COLO829 (cell line): Measurements from ENCODE around the gene GAMT.

Experiments used
- DNase-seq: peaks from one replicate; pipeline ENCODE4 v3.0.0; 2012; ENCODE audit warnings: low spot score

Gene GAMT

DNA sequence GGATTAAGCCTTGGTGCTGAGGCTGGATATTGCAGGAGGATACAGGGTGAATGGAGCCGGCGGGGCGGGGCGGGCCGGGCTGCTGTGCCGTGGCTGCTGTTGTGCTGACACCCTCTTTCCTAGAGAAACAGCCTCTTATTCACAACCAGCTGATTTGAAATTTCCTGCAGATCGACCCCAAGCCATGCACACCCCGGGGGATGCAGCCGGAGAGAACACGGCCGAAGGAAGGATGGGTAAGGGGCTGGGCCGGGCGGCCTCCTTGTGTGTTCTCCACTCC is 17.1 kb upstream of the GAMT start:
- no peak for DNase-seq

DNA sequence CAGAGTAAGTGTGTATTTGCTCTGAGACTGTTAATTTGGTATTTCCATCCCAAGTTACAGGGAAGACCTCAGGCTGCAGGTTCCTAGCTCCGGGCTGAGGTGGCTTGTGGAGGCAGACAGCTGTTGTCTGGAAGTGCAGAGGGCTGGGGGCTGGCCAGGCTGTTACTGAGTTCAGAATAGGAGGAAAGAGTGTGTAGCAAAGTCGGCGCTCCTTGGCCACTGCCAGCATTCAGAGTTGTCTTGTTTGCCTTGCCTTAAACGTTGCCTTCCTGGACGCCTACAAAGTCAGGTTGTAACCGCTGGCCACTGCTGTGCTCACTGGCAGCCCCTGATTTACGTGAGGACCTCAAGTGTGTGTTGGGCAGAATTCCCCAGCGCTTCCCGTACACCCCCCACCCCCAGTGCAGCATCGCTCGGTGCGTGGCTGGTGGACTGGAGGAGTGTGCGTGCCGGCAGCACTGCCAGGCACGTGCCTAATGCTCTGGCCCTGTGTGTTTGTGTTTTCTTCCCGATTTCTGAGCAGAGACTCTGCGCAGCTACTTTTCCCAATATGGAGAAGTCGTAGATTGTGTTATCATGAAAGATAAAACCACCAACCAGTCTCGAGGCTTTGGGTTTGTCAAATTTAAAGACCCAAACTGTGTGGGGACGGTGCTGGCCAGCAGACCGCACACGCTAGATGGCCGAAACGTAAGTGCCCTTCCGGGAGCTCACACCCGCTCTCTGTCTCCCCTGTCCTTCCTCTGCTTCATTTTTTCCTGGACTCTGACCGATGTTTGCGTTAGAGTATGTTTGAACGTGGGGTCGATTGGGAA is 16.5 kb upstream of the GAMT start:
- no peak for DNase-seq

DNA sequence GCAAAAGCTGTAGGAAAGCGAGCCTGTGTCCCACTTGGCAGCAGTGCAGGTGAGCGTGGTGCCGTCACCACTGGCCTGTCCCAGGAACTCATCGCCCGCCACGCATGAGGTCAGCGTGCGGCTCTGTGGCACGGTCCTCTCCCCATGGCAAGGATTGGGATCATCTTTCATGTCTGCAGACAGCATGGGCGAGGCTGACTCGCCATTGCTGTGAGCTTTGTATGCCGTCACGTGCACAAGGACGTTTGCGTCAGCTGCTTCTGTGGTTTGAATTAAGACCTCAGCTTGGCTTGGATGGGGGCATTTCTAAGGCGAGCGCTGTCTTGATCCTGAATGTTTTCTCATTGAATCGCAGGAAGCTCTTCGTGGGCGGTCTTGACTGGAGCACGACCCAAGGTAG is 15.8 kb upstream of the GAMT start:
- no peak for DNase-seq

GRCh38 chr19:1416014-1416841 is 14.9 kb upstream of the GAMT start:
- DNase-seq, result no peak

DNA sequence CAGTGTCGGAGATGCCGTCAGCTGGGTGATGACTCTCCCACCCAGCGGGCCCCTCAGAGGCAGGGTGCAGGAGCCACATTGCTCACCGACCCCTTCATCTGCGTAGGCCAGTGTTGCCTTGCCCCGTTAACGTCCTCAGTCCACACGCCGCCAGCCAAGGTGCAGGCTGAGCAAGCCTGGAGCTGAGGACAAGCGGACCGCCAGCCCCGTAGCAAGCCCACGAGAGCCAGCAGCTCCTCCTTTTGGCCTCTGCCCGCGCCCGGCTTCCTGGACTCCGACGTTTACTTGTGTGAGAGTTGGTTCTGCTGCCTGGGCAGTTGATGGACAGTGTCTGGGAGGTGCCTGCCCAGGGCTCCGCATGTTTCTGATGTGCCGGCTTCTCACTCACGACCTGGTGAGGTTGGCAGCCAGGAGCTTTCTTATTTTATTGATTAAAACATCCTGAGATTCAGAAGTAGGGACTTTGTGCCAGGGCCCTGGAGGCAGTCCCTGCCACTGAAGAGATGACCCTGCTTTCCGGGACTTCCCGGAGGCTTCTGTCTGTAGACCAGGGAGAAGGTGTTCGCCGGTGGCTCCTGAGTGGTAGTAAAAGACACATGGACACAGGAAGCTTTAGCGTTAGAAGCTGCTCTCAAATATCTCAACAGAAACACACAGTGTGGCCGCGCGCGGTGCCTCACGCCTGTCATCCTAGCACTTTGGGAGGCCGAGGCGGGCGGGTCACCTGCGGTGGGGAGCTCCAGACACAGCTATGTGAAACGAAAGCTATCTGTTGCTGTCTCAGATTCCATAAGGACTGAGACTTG is 11.9 kb upstream of the GAMT start:
- no peak for DNase-seq

DNA sequence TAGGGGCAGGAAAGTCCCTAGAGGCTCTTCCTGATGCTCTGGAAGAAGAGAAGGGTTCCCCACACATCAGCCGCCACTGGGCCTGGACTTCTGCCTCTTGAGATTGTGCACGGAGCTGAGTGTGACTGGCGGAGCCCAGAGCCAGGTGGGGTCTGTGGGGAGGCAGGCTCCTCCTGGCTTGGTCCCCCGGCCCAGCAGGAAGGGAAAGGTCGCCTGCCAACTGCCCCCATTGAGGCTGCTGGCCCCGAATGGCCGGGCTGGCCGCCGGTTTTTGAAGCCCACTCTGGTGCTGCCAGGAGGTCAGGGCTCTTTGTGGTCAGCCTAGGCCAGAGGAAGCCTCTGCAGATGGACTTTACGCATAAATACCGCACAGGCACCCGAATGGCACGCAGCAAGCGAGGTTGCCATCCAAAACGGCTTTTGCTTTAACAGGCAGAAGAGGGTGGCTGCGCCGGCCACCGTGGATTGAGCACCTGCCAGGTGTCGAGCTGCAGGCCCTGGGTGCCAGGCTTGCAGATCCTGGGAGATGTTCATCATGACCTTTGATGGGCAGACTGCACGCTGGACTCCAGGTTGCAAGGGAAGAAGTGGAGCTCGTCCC is 11.1 kb upstream of the GAMT start:
- no peak for DNase-seq

DNA sequence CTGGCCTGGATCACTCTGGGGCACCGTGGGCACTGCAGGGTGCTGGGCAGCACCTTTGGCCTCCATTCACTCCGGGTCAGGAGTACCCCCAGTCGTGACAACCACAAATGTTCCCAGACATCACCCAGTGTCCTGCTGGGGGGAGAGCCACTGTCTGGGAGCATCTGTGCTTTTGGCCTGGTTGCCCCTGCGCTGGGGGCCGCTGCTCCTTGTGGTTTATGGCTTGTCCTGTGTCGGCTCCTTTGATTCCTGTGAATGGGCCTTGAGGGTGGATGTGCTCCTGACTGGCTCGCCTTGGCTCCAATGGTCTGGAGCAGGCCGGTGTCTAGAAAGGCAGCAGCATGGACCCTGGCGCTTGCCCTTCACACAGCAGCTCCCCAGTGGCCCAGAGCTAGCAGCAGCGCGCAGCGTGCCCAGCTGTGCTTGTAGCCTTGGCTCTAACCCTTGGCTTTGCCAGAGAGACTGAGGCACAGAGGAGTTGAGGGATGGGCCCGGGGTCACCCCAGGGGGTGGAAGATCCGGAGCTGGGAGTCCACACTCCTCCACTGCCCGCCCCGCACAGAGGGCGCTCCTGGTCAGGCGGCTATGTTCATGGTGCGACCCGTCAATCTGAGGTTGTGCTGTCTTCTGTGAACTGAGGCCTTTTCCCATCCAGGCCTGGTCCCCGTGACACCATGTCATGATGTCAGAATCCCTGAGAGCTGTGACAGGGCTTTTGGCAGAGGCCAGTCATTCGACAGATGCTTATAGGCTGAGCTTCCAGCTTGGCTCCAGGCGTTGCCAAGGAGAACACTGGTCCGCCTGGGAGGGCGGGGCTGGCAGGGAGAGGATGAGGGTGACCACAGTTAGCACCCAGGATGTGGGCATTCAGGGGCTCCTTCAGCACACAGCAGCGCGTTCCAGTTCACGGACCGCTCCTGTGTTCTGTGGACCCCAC is 10.2 kb upstream of the GAMT start:
- DNase-seq, result no peak

GRCh38 chr19:1410789-1411188 is 9.4 kb upstream of the GAMT start:
- DNase-seq, result no peak

- no peak for DNase-seq
These were observed 8.9 kb upstream of the GAMT start for GRCh38 chr19:1410136-1410786.

- no peak for DNase-seq
These were observed 8.1 kb upstream of the GAMT start for GRCh38 chr19:1409204-1410005.

DNA sequence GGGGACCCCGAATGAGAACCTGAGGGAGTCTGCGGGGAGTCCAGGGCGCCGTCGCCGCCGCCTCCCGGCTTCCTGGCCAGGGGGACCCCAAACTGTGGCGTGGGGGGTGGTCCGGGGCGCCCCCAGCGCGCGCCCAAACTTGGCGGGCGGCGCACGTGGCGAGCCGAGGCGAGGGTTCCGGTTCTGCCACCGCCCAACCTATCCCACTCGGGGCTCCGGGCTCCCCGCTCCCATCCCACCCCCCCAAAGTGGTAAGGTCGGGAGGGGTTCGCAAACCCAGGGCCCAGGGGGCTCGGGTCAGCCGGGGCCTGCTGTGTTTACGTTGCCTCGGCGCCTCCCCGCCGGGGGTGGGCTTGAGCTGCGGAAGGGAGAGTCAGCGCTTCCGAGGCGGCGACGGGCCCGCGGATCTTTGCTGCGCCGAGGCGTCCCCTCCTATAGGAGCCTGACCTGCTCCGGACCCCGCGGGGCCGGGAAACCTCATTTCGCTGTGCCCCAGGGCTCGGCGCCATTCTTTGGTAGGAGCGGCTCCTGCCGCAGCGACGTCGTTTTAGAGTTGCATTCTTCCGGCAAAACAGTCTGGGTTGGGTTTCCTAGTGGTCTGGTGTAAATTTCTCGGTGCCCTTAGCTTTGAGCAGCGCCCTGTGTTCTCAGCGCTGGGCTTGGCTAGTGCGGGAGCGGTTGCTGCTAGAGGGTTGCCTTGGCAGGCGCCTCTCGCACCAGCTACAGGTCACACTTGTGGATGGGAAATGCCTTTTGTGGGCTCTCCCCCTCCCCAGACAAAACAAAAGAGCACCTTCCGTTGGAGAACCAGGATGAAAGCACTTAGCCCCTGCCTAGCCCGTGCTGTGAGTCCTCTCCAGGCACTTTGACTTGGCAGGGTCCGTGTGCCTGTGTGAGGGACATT is 7.2 kb upstream of the GAMT start:
- no peak for DNase-seq

- no peak for DNase-seq
These were observed 6.4 kb upstream of the GAMT start, which contains the start of gene DAZAP1 for GRCh38 chr19:1407528-1408299. Gene DAZAP1 (plus strand): TSS chr19:1407586. CDS start chr19:1407774, 188 bp downstream.

DNA sequence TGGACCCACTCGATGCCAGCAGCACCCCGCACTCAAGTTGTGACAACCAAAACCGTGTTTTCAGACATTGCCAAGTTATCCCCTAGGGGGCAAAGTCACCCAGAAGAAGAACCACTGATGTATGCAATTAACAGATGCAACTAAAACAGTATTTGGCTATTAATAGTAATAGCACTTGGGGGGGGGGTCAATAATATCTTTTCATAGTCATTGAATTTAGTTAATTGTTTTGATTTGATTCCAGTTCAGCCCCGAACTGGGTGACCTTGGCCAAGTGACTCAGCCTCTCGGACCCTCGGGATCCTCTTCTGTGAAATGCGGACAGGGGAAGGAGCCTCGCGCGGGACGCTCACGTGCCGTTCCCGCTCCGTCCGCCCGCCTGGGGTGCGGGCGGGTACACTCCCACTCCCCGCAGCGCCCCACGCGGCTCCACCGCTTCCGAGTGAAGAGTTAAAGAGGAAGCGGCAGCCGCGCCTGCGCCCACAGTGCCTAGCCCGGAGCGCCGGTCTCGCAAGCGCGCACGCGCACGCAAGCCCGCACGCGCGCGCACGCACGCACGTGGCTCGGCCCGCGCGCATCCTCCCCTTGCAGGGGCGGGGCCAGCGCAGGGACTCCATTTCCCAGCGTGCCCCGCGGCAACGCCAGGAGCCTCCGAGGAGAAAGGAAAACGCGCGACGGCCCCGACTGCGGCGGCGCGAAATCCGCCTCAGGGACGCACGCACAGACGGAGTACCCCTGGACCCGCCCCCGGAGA is 5.6 kb upstream of the GAMT start:
- DNase-seq, result peak; percentile 96

DNA sequence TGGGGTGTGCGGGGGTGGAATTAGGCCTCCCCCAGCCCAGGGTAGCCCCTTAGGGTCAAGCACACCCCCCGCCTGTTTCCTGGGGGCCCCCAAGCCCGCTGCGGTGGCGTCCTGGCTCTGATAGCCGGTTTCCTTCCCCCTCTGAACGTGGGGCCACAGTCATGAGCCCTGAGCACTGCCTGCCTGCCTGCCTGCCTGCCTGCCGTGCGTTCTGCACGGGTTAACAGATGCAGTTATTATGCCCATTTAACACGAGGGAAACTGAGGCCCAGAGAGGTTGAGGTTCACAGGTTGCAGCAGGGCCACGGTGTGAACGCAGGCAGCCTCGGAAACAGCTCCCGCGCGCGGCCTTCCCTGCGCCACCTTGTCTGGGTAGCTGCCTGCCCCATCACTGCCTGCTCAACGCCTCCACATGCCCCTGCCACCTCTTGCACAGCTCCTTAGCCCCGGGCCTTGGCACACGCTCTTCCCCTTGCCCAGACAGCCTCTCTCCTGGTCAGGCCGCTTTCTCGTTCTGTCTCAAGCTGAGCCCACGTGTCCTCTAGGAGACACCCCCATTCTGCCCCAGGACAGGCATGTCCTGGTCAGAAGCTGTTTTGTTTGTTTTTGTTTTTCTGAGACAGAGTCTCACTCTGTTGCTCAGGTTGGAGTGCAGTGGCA is 1.2 kb upstream of the GAMT start:
- DNase-seq, result no peak

GRCh38 chr19:1401889-1402217 is 511 bp upstream of the GAMT start:
- DNase-seq, result no peak

DNA sequence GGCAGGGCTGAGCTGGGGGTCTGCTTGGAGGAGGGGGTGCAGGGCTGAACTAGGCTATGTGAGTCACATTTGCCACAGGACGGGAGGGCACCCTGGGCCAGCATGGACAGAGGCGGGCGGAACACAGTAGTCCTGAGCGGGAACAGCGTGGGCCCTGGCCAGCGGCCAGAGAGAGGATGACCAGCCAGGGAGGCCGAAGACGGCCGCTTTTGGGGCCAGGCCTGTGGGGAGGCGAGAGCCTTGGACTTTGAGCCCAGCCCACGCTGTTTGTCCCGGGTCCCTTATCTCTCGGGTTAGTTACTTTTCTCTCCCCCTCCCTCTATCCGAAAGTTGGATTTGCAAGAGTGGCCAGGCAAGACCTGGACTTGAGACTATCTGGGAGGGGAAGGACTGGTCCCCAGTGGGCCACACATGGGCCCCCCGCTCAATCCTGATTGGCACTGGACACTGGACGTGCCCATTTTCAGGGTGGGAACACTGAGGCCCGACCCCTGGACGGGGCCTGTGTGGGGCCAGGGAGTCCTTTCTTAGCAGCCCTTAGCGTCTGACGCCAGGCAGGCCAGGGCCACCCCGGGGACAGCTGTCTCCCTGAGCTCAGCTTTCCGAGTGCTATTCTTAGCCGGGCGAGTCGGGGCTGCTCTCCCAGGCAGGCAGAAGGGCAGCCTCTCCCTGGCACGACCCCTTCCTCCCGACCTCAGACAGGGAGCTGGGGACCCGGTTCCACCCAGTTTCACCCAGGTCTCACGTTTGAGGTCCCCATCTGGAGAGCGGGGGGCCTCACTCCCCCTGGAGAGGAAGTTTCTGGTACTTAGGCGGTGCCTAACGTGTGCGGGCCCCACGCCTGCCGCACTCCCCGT is 833 bp downstream of the GAMT start:
- DNase-seq, result no peak
